Measurements from ENCODE around the gene USP3.

The USP3 gene

DNA sequence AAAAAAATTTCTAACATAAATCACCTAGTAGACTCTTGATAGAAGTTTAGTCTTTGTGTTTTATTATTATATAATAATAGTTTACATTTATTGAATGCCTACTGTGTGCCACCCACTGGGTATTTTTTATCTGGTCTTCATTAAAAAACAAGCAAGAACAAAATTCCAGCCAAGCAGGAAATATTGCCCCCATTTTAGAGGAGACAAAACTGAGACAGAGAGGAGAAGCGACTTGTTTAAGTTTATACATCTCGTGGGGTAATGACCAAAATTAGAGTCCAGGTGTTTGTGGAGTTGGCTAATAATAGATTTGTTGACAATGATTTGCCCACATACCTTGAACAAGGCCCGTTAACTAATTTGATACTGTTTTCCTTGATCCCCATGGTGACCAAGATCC, 59.7 kb downstream of the USP3 start:
- TF ChIP-seq TAF1 (IDR thresholded peaks at IDR 0.05; ENCODE audit: borderline replicate concordance, insufficient read depth, low read length): no peak
- TF ChIP-seq POLR2AphosphoS5 (IDR thresholded peaks at IDR 0.05; ENCODE audit: low read depth, low read length): no peak
- TF ChIP-seq SIN3A (IDR thresholded peaks at IDR 0.05; ENCODE audit: borderline replicate concordance, insufficient read depth, low read length): no peak
- TF ChIP-seq FOXP2 (optimal IDR thresholded peaks at IDR 0.05; ENCODE audit: borderline replicate concordance, extremely low read depth, extremely low read length, insufficient read depth): no peak
- TF ChIP-seq, protein P1, sequence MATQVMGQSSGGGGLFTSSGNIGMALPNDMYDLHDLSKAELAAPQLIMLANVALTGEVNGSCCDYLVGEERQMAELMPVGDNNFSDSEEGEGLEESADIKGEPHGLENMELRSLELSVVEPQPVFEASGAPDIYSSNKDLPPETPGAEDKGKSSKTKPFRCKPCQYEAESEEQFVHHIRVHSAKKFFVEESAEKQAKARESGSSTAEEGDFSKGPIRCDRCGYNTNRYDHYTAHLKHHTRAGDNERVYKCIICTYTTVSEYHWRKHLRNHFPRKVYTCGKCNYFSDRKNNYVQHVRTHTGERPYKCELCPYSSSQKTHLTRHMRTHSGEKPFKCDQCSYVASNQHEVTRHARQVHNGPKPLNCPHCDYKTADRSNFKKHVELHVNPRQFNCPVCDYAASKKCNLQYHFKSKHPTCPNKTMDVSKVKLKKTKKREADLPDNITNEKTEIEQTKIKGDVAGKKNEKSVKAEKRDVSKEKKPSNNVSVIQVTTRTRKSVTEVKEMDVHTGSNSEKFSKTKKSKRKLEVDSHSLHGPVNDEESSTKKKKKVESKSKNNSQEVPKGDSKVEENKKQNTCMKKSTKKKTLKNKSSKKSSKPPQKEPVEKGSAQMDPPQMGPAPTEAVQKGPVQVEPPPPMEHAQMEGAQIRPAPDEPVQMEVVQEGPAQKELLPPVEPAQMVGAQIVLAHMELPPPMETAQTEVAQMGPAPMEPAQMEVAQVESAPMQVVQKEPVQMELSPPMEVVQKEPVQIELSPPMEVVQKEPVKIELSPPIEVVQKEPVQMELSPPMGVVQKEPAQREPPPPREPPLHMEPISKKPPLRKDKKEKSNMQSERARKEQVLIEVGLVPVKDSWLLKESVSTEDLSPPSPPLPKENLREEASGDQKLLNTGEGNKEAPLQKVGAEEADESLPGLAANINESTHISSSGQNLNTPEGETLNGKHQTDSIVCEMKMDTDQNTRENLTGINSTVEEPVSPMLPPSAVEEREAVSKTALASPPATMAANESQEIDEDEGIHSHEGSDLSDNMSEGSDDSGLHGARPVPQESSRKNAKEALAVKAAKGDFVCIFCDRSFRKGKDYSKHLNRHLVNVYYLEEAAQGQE (IDR thresholded peaks at IDR 0.05; ENCODE audit: insufficient read depth in 1 of 2, low read depth in 2 of 2, low read length in 2 of 2): no peak

GRCh38 chr15:63565536-63566186, 61.3 kb downstream of the USP3 start:
- TF ChIP-seq SIN3A (IDR thresholded peaks at IDR 0.05; ENCODE audit: borderline replicate concordance, insufficient read depth, low read length) (no peak), POLR2AphosphoS5 (IDR thresholded peaks at IDR 0.05; ENCODE audit: low read depth, low read length) (no peak), TAF1 (IDR thresholded peaks at IDR 0.05; ENCODE audit: borderline replicate concordance, insufficient read depth, low read length) (no peak), FOXP2 (optimal IDR thresholded peaks at IDR 0.05; ENCODE audit: borderline replicate concordance, extremely low read depth, extremely low read length, insufficient read depth) (no peak)
- TF ChIP-seq, protein P1 (IDR thresholded peaks at IDR 0.05; ENCODE audit: insufficient read depth in 1 of 2, low read depth in 2 of 2, low read length in 2 of 2): no peak

- TF ChIP-seq FOXP2 (optimal IDR thresholded peaks at IDR 0.05; ENCODE audit: borderline replicate concordance, extremely low read depth, extremely low read length, insufficient read depth) (no peak), SIN3A (IDR thresholded peaks at IDR 0.05; ENCODE audit: borderline replicate concordance, insufficient read depth, low read length) (no peak), POLR2AphosphoS5 (IDR thresholded peaks at IDR 0.05; ENCODE audit: low read depth, low read length) (no peak), TAF1 (IDR thresholded peaks at IDR 0.05; ENCODE audit: borderline replicate concordance, insufficient read depth, low read length) (no peak)
- TF ChIP-seq, protein P1 (IDR thresholded peaks at IDR 0.05; ENCODE audit: insufficient read depth in 1 of 2, low read depth in 2 of 2, low read length in 2 of 2): no peak
Measured at GRCh38 chr15:63572749-63573464, 68.5 kb downstream of the USP3 start.

GRCh38 chr15:63573533-63573932, 69.1 kb downstream of the USP3 start:
- TF ChIP-seq TAF1 (IDR thresholded peaks at IDR 0.05; ENCODE audit: borderline replicate concordance, insufficient read depth, low read length): no peak
- TF ChIP-seq FOXP2 (optimal IDR thresholded peaks at IDR 0.05; ENCODE audit: borderline replicate concordance, extremely low read depth, extremely low read length, insufficient read depth): no peak
- TF ChIP-seq, protein P1 (IDR thresholded peaks at IDR 0.05; ENCODE audit: insufficient read depth in 1 of 2, low read depth in 2 of 2, low read length in 2 of 2): no peak
- TF ChIP-seq POLR2AphosphoS5 (IDR thresholded peaks at IDR 0.05; ENCODE audit: low read depth, low read length): no peak
- no peak for TF ChIP-seq SIN3A (IDR thresholded peaks at IDR 0.05; ENCODE audit: borderline replicate concordance, insufficient read depth, low read length)

All from PFSK-1 (cell line).